Stimulated activated CD8-positive, alpha-beta memory T cell treated with anti-CD3 and anti-CD28 coated beads, Interleukin-4, amount 100 ng/mL, for 4 hours (primary cell): Measurements from ENCODE around the gene IWS1.
"Not testable (repeated sequence)": the region's sequence is repeated elsewhere in the genome, so short reads cannot be mapped to it uniquely, and the experiment has no call there.

Experiments
- DNase-seq, 2 donors: peaks; one replicate each; pipeline ENCODE4 v3.0.0-alpha.2; 2020; ENCODE audit warnings: low read depth in 2 of 2, low spot score in 1 of 2

The IWS1 gene

GRCh38 chr2:127526132-127527000 lies at the start of gene IWS1:
Gene IWS1 (minus strand): TSS chr2:127526489. CDS start chr2:127526208, 281 bp downstream.
- peak; percentile 77 to 87 for DNase-seq

- no peak for DNase-seq
These were observed 49.7 kb upstream of the IWS1 start for GRCh38 chr2:127575941-127576432.

GRCh38 chr2:127575185-127575765 lies 49.0 kb upstream of the IWS1 start:
- no peak for DNase-seq

- DNase-seq: no peak
These were observed 48.4 kb upstream of the IWS1 start for GRCh38 chr2:127574656-127575055.

- no peak for DNase-seq
These were observed 47.5 kb upstream of the IWS1 start for GRCh38 chr2:127573771-127574170.

- no peak for DNase-seq
These were observed 47.0 kb upstream of the IWS1 start for GRCh38 chr2:127573298-127573697.

GRCh38 chr2:127572841-127573240 lies 46.6 kb upstream of the IWS1 start:
- no peak for DNase-seq

- DNase-seq: not testable (repeated sequence)
These were observed 46.1 kb upstream of the IWS1 start for GRCh38 chr2:127572352-127572751.

- no peak for DNase-seq
These were observed 44.3 kb upstream of the IWS1 start for GRCh38 chr2:127570282-127571250.

GRCh38 chr2:127569666-127570065 lies 43.4 kb upstream of the IWS1 start:
- no peak for DNase-seq

- DNase-seq: no peak
These were observed 41.8 kb upstream of the IWS1 start for GRCh38 chr2:127568128-127568527.

GRCh38 chr2:127567351-127567854 lies 41.1 kb upstream of the IWS1 start:
- DNase-seq: no peak

- DNase-seq: no peak
These were observed 40.3 kb upstream of the IWS1 start for GRCh38 chr2:127566576-127566975.

GRCh38 chr2:127566139-127566417 lies 39.8 kb upstream of the IWS1 start:
- no peak for DNase-seq

- DNase-seq: no peak
These were observed 39.2 kb upstream of the IWS1 start for GRCh38 chr2:127565261-127566138.

- no peak for DNase-seq
These were observed 38.4 kb upstream of the IWS1 start for GRCh38 chr2:127564429-127565260.

GRCh38 chr2:127563458-127564428 lies 37.5 kb upstream of the IWS1 start:
- no peak for DNase-seq

GRCh38 chr2:127562936-127563335 lies 36.6 kb upstream of the IWS1 start:
- DNase-seq: no peak
